CD1c-positive myeloid dendritic cell (primary cell): ENCODE data around the gene RUFY1.

ENCODE experiments used
- DNase-seq: peaks from one replicate; pipeline ENCODE4 v3.0.0-alpha.2; 2016; ENCODE audit errors: extremely low spot score

RUFY1 gene

GRCh38 chr5:179603308-179603707 is 53.0 kb downstream of the RUFY1 start:
- no peak for DNase-seq

GRCh38 chr5:179605026-179605833 is 54.9 kb downstream of the RUFY1 start:
- DNase-seq: no peak

- no peak for DNase-seq
Observed at GRCh38 chr5:179606071-179606909, 55.9 kb downstream of the RUFY1 start.

GRCh38 chr5:179606910-179607159 is 56.5 kb downstream of the RUFY1 start:
- no peak for DNase-seq

GRCh38 chr5:179607160-179607931 is 57.0 kb downstream of the RUFY1 start:
- DNase-seq: peak; percentile 63

GRCh38 chr5:179608131-179608581 is 57.8 kb downstream of the RUFY1 start:
- DNase-seq: no peak

- no peak for DNase-seq
Observed at GRCh38 chr5:179609834-179610108, 59.4 kb downstream of the RUFY1 start.

- DNase-seq: no peak
Observed at GRCh38 chr5:179610109-179610902, 60.0 kb downstream of the RUFY1 start.

- DNase-seq: no peak
Observed at GRCh38 chr5:179610903-179611265, 60.5 kb downstream of the RUFY1 start.

GRCh38 chr5:179612577-179613459 is 62.5 kb downstream of the RUFY1 start:
- DNase-seq: no peak

- DNase-seq: no peak
Observed at GRCh38 chr5:179613460-179614071, 63.2 kb downstream of the RUFY1 start.

- no peak for DNase-seq
Observed at GRCh38 chr5:179614745-179615144, 64.4 kb downstream of the RUFY1 start.

GRCh38 chr5:179615203-179615602 is 64.8 kb downstream of the RUFY1 start:
- DNase-seq: no peak

GRCh38 chr5:179616002-179616594 is 65.7 kb downstream of the RUFY1 start:
- DNase-seq: no peak

GRCh38 chr5:179617930-179618329 is 67.6 kb downstream of the RUFY1 start:
- no peak for DNase-seq

GRCh38 chr5:179618923-179619554 is 68.7 kb downstream of the RUFY1 start:
- DNase-seq: no peak

GRCh38 chr5:179619776-179620175 is 69.4 kb downstream of the RUFY1 start:
- DNase-seq: no peak

- DNase-seq: no peak
Observed at GRCh38 chr5:179620293-179620692, 69.9 kb downstream of the RUFY1 start.

- no peak for DNase-seq
Observed at GRCh38 chr5:179620703-179621350, 70.5 kb downstream of the RUFY1 start.
